WTC11 (cell line): ENCODE data around the gene SEC14L6. TPM values are rescaled to one million over a fixed set of nuclear protein-coding genes. Genes with fewer than 3 reads are reported as not detected.
A peak's percentile ranks its signal among the peaks of the same experiment; 100 is the strongest.

Source experiments
- ATAC-seq: fragments of 200-7000 bp; cut with Tn5 transposase; 2 replicates; pipeline ENCODE4 v1.10.0; 2021; ENCODE audit warnings: mild to moderate bottlenecking, moderate library complexity
- CTCF ChIA-PET: fragments of 300-600 bp; sonication (Branson Sonifier 250); formaldehyde crosslinking; loops from one replicate; lab custom pipeline; 2021; ENCODE audit warnings: antibody characterized with exemption; lab: Charles Lee
- POLR2A ChIA-PET: fragments of 350-600 bp; sonication (Branson Sonifier 250); formaldehyde crosslinking; loops from one replicate; lab custom pipeline; 2021; ENCODE audit warnings: antibody characterized with exemption; lab: Charles Lee
- DNase-seq: peaks from one replicate; pipeline ENCODE4 v3.0.0; 2021; ENCODE audit warnings: low spot score
- H3K27ac Mint-ChIP-seq: 2 replicates; pipeline ENCODE4 v1.8.0; 2021; ENCODE audit warnings: mixed read lengths
- H3K27me3 Mint-ChIP-seq: 2 replicates; pipeline ENCODE4 v1.8.0; 2021; ENCODE audit warnings: low read depth, mild to moderate bottlenecking, moderate library complexity, mixed read lengths
- H3K36me3 Mint-ChIP-seq: 2 replicates; pipeline ENCODE4 v1.8.0; 2021; ENCODE audit warnings: mixed read lengths
- H3K4me1 Mint-ChIP-seq: 2 replicates; pipeline ENCODE4 v1.8.0; 2022; ENCODE audit warnings: mixed read lengths
- H3K4me3 Mint-ChIP-seq: 2 replicates; pipeline ENCODE4 v1.8.0; 2021; ENCODE audit warnings: mild to moderate bottlenecking, moderate library complexity, mixed read lengths
- H3K9me3 Mint-ChIP-seq: 2 replicates; pipeline ENCODE4 v1.8.0; 2021; ENCODE audit warnings: mixed read lengths
- AR ChIP-seq: fragments of 250-450 bp; sonication (Bioruptor Pico); IDR thresholded peaks from 2 replicates; pipeline ENCODE4 v1.9.0; 2021; ENCODE audit warnings: mild to moderate bottlenecking
- ERG ChIP-seq: fragments of 250-450 bp; sonication (Bioruptor Pico); IDR thresholded peaks from 2 replicates; pipeline ENCODE4 v1.8.0; 2021; ENCODE audit warnings: mild to moderate bottlenecking
- FOXK1 ChIP-seq: sonication (generic); formaldehyde crosslinking; IDR thresholded peaks from 2 replicates; pipeline ENCODE4 v1.8.0; 2022; ENCODE audit warnings: mild to moderate bottlenecking, moderate library complexity, missing genetic modification reagents
- HMGXB4 ChIP-seq: sonication (generic); formaldehyde crosslinking; IDR thresholded peaks from 2 replicates; pipeline ENCODE4 v1.8.1; 2023; ENCODE audit warnings: mild to moderate bottlenecking, moderate library complexity, missing genetic modification reagents
- JUN ChIP-seq: sonication (generic); formaldehyde crosslinking; IDR thresholded peaks from 2 replicates; pipeline ENCODE4 v1.8.0; 2023; ENCODE audit warnings: mild to moderate bottlenecking, missing genetic modification reagents
- MXD4 ChIP-seq: fragments of 250-450 bp; sonication (Bioruptor Pico); IDR thresholded peaks from 2 replicates; pipeline ENCODE4 v1.8.0; 2021; ENCODE audit warnings: mild to moderate bottlenecking, moderate library complexity, borderline replicate concordance
- NFYB ChIP-seq: sonication (generic); formaldehyde crosslinking; conservative IDR thresholded peaks from 2 replicates; pipeline ENCODE4 v1.8.0; 2022; ENCODE audit warnings: low read depth, missing genetic modification reagents
- OVOL2 ChIP-seq: fragments of 250-450 bp; sonication (Bioruptor Pico); IDR thresholded peaks from 2 replicates; pipeline ENCODE4 v1.9.0; 2021; ENCODE audit warnings: mild to moderate bottlenecking, borderline replicate concordance
- PRDM15 ChIP-seq: sonication (generic); formaldehyde crosslinking; IDR thresholded peaks from 2 replicates; pipeline ENCODE4 v1.8.0; 2022; ENCODE audit warnings: missing genetic modification reagents
- PRRX2 ChIP-seq: fragments of 250-450 bp; sonication (Bioruptor Pico); IDR thresholded peaks from 2 replicates; pipeline ENCODE4 v1.8.0; 2021; ENCODE audit warnings: mild to moderate bottlenecking
- TCF7 ChIP-seq: sonication (generic); formaldehyde crosslinking; IDR thresholded peaks from 2 replicates; pipeline ENCODE4 v1.8.0; 2022; ENCODE audit warnings: mild to moderate bottlenecking, low read depth, missing genetic modification reagents, moderate library complexity
- USF1 ChIP-seq: sonication (generic); formaldehyde crosslinking; IDR thresholded peaks from 2 replicates; pipeline ENCODE4 v1.8.0; 2022; ENCODE audit warnings: mild to moderate bottlenecking, missing genetic modification reagents
- ZBTB21 ChIP-seq: sonication (generic); formaldehyde crosslinking; IDR thresholded peaks from 2 replicates; pipeline ENCODE4 v1.8.1; 2023; ENCODE audit warnings: mild to moderate bottlenecking, missing genetic modification reagents, borderline replicate concordance
- ZNF317 ChIP-seq: sonication (generic); formaldehyde crosslinking; IDR thresholded peaks from 2 replicates; pipeline ENCODE4 v1.8.1; 2023; ENCODE audit warnings: low read depth, mild to moderate bottlenecking, moderate library complexity, missing genetic modification reagents, borderline replicate concordance
- ZNF423 ChIP-seq: fragments of 250-450 bp; sonication (Bioruptor Pico); IDR thresholded peaks from 2 replicates; pipeline ENCODE4 v2.1.2; 2022; ENCODE audit warnings: mild to moderate bottlenecking, moderate library complexity
- total RNA-seq: library from RNA; stranded (reverse); gene quantifications from 3 replicates; pipeline ENCODE4 v1.2.3, GENCODE V29; 2021

Gene SEC14L6
- total RNA-seq, 1 experiment from 2014 or later: 1.6 TPM

GRCh38 chr22:30547188-30547587 lies 647 bp upstream of the SEC14L6 start (continued):
- no peak for TF ChIP-seq AR (CRISPR knock-in tag)
- TF ChIP-seq, all 79 proteins: peak for 0

GRCh38 chr22:30542811-30543188 lies 3.7 kb downstream of the SEC14L6 start:
- Mint-ChIP-seq H3K36me3 (no peaks in the 10 kb centered on the region), H3K9me3 (no peaks in the 10 kb centered on the region), H3K4me1 (peaks cover 9% of the 10 kb centered on the region), H3K4me3 (peak overlapping the region; percentile 72), H3K27ac (no peak overlapping the region)
- ATAC-seq (peak; percentile 10), DNase-seq (no peak)
- POLR2A ChIA-PET: no interaction called here
- TF ChIP-seq AR (CRISPR knock-in tag): no peak
- TF ChIP-seq OVOL2 (CRISPR knock-in tag): no peak
- no peak for TF ChIP-seq ZBTB21
- no peak for TF ChIP-seq TCF7 (CRISPR knock-in tag)
- TF ChIP-seq, all 79 proteins: peak for 0
- CTCF ChIA-PET: interaction anchor here (0.9 to 2.3 kb wide), 10 partner anchors 9 to 255 kb away, joined by 3 to 9 read pairs (median 4); no protein-coding TSS in a partner anchor
- H3K27me3 Mint-ChIP-seq: peaks cover 24% of the 10 kb centered on the region

GRCh38 chr22:30541961-30542810 lies 4.4 kb downstream of the SEC14L6 start:
- Mint-ChIP-seq H3K27ac (no peak overlapping the region), H3K4me3 (peak overlapping the region; percentile 72), H3K36me3 (no peaks in the 10 kb centered on the region), H3K4me1 (peaks cover 15% of the 10 kb centered on the region), H3K27me3 (peaks cover 24% of the 10 kb centered on the region), H3K9me3 (no peaks in the 10 kb centered on the region)
- DNase-seq: peak; percentile 71
- peak; percentile 78 for ATAC-seq
- 0 out of 2 replicates have a peak, but pooled peaks have one; percentile 26 for TF ChIP-seq HMGXB4 (CRISPR knock-in tag)
- TF ChIP-seq FOXK1: no peak
- TF ChIP-seq ZNF423 (CRISPR knock-in tag): no peak
- TF ChIP-seq ERG (CRISPR knock-in tag): no peak
- no peak for TF ChIP-seq PRRX2 (CRISPR knock-in tag)
- TF ChIP-seq NFYB: no peak
- no peak for TF ChIP-seq MXD4 (CRISPR knock-in tag)
- TF ChIP-seq JUN (CRISPR knock-in tag): no peak
- TF ChIP-seq PRDM15 (CRISPR knock-in tag): peak; percentile 95
- 0 out of 2 replicates have a peak, but pooled peaks have one; percentile 14 for TF ChIP-seq USF1 (CRISPR knock-in tag)
- TF ChIP-seq ZNF317 (CRISPR knock-in tag): 0 out of 2 replicates have a peak, but pooled peaks have one; percentile 3
- ChIA-PET POLR2A (no interaction called here), CTCF (interaction anchor here (0.6 to 2.3 kb wide), 16 partner anchors 8 to 1150 kb away, joined by 3 to 9 read pairs (median 5); partner anchors contain the start of genes GAL3ST1 and RNF215)
